Neural cell (in vitro differentiated cells): Measurements from ENCODE around the gene OPRM1.

Experiments
- EP300 ChIP-seq: fragments of 450-650 bp; conservative IDR thresholded peaks from 2 replicates; pipeline ENCODE4 v1.6.1; 2014; ENCODE audit warnings: antibody characterized with exemption, mild to moderate bottlenecking, moderate library complexity; ENCODE audit not compliant: poor library complexity, severe bottlenecking
- EZH2 ChIP-seq: fragments of 200-600, 300-800 bp; shearing (Covaris generic), sonication (generic); IDR thresholded peaks from 2 replicates; pipeline ENCODE4 v1.6.1; 2014; ENCODE audit warnings: antibody characterized with exemption, low read length, borderline replicate concordance, mild to moderate bottlenecking; ENCODE audit not compliant: insufficient read depth, poor library complexity, severe bottlenecking
- TF ChIP-seq, protein P1 (sequence below): fragments of 450-650 bp; IDR thresholded peaks from 2 replicates; pipeline ENCODE4 v1.5.1; 2014; ENCODE audit warnings: antibody characterized with exemption, mild to moderate bottlenecking, moderate library complexity; ENCODE audit not compliant: poor library complexity, severe bottlenecking

DNA sequence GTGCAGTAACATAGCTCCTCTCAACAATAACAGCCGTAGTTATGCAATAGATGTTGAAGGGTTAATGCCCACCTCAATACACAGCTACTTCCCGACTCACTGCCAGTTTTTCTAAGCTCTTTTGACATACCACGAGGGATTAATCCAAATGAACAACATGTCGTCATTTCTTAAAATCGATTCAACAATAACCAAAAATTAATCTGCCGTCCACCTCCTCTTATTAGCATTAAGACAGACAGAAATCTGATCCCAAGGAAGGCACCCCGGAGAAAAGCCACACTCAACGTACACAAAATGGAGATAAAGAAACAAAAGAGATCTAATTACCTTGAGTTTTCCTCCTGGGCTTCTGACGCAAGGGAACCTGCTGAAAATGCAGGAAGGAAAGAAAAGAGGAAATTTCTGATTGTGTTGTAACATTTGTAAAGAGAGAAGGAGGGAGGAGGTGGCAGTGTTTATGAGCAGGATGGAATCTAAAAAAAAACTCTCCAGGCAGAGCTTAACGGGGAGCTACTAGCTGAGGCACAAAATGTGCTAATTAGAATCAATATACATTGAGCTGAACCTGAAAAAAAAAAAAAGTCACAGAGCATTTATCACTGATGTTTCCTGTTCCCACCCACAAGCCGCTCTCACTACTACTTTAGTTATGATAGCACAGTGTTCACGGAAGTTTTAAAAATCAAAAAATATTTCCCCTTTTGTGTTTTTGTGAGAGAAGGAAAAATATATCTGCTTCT, 208.2 kb downstream of the OPRM1 start:
- TF ChIP-seq, protein P1, sequence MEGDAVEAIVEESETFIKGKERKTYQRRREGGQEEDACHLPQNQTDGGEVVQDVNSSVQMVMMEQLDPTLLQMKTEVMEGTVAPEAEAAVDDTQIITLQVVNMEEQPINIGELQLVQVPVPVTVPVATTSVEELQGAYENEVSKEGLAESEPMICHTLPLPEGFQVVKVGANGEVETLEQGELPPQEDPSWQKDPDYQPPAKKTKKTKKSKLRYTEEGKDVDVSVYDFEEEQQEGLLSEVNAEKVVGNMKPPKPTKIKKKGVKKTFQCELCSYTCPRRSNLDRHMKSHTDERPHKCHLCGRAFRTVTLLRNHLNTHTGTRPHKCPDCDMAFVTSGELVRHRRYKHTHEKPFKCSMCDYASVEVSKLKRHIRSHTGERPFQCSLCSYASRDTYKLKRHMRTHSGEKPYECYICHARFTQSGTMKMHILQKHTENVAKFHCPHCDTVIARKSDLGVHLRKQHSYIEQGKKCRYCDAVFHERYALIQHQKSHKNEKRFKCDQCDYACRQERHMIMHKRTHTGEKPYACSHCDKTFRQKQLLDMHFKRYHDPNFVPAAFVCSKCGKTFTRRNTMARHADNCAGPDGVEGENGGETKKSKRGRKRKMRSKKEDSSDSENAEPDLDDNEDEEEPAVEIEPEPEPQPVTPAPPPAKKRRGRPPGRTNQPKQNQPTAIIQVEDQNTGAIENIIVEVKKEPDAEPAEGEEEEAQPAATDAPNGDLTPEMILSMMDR: no peak
- no peak for TF ChIP-seq EZH2
- TF ChIP-seq EP300: no peak
